Measurements from ENCODE around the gene GPLD1. TPM values are rescaled to one million over a fixed set of nuclear protein-coding genes. Genes with fewer than 3 reads are reported as not detected.

The GPLD1 gene
- total and polyA plus RNA-seq, 9 of the 15 experiments (the other 6 are each of a cell fraction or from before 2014, with no cell fraction given) = 0.11 to 1.3 (median 0.82) TPM

DNA sequence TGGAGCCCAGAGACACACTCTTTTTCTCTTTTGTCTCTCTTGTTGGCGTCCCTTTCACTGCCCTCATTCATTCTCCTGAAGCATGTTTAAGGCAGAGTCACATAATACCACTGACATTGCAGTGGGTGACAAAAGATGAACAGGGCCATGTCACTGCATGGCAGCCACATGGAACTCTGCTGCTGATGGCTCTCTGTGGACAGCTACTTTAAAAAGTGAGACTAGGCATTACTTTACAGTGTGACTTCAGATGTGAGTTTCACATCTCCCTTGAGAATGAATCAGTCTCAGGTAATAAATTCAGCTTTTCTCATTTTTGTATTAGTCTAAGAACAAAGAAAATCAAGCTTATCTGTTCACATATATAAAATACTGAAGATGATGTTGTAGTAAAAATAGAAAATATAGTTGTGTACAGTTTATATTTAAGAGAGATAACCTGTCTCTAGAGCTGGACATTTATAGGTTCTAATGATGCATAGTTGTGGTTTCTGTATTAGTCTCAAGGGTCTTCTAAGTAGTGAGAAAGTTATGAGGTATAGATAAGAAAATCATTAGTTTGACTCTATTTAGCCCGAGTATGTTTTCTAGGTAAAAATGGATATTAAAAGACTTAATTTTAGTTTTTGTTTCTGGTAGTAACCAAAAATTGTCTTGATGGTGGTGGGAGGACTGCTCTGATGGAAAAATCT is 80.5 kb downstream of the GPLD1 start:
- no peak overlapping the region for H2AFZ ChIP-seq (ENCODE audit: low read depth, low read length)
- no peak overlapping the region for H3K4me3 ChIP-seq
- H3K9me3 ChIP-seq (replicated peaks; ENCODE audit: control insufficient read depth, insufficient read depth, low read depth, low read length) = no peaks in the 10 kb centered on the region
- ChIA-PET POLR2A (interaction anchor here (1.6 kb wide), 1 partner anchor 14 kb away, joined by 4 read pairs; no protein-coding TSS in a partner anchor), CTCF (ENCODE audit: low intra/inter-chr PET ratio) (no interaction called here)
- H3K9ac ChIP-seq (ENCODE audit: insufficient read depth in 1 of 2, low read depth in 2 of 2, low read length in 2 of 2) = no peak overlapping the region
- intact Hi-C loops (cut with micrococcal nuclease) (no loop called here), in situ Hi-C loops (cut with MboI) (no loop called here)
- ATAC-seq = no peak
- H3K4me1 ChIP-seq (replicated peaks in 1 of 2; ENCODE audit: control insufficient read depth in 2 of 2, insufficient read depth in 2 of 2, low read length in 2 of 2) = peaks cover 0 to 5% of the 10 kb centered on the region in 2 experiments; a peak in 2 of 5 replicates
- H3K9me1 ChIP-seq (ENCODE audit: control insufficient read depth, insufficient read depth, low read length) = no peaks in the 10 kb centered on the region
- BruUV-seq (replicated peaks) = no TSS peak
- no peaks in the 10 kb centered on the region for H4K20me1 ChIP-seq (replicated peaks; ENCODE audit: control insufficient read depth, insufficient read depth, low read length)
- no peak overlapping the region for H3K4me2 ChIP-seq (ENCODE audit: insufficient read depth, low read length)
- no peaks in the 10 kb centered on the region for H3K27me3 ChIP-seq (ENCODE audit: control insufficient read depth in 2 of 2, insufficient read depth in 2 of 2, low read length in 2 of 2)
- DNase-seq (ENCODE audit: extremely low read depth in 1 of 4, low spot score in 3 of 4) = no peak
- H3K36me3 ChIP-seq (ENCODE audit: control insufficient read depth, insufficient read depth, low read length) = peaks cover 91% of the 10 kb centered on the region
- H3K27ac ChIP-seq (ENCODE audit: extremely low read depth, low read depth, low read length) = no peak overlapping the region
- peaks cover 50% of the 10 kb centered on the region for H3K79me2 ChIP-seq (ENCODE audit: control insufficient read depth, insufficient read depth, low read length)
- 81% methylated on average over 2 of the region's 2 CpGs for WGBS (ENCODE audit: insufficient coverage, low coverage, missing lambda C conversion rate)
- FAIRE-seq = no peak
- TF ChIP-seq MLLT1 (IDR thresholded peaks at IDR 0.05) (no peak), ZNF696 (CRISPR knock-in tag; conservative IDR thresholded peaks at IDR 0.05) (no peak), GTF2A2 (tag; IDR thresholded peaks at IDR 0.05) (no peak), MYNN (IDR thresholded peaks at IDR 0.05) (no peak), MYNN (CRISPR knock-in tag; IDR thresholded peaks at IDR 0.05) (no peak), CREBBP (IDR thresholded peaks at IDR 0.05; ENCODE audit: low read depth, low read length) (no peak), KLF16 (IDR thresholded peaks at IDR 0.05) (no peak), ZBTB7A (IDR thresholded peaks at IDR 0.05; ENCODE audit: borderline replicate concordance, control insufficient read depth, low read depth, low read length) (no peak), ZNF695 (CRISPR knock-in tag; IDR thresholded peaks at IDR 0.05) (no peak), TAF1 (IDR thresholded peaks at IDR 0.05; ENCODE audit: control insufficient read depth, extremely low read depth, insufficient read depth, low read length, severe bottlenecking) (no peak)
- TF ChIP-seq, protein P1, sequence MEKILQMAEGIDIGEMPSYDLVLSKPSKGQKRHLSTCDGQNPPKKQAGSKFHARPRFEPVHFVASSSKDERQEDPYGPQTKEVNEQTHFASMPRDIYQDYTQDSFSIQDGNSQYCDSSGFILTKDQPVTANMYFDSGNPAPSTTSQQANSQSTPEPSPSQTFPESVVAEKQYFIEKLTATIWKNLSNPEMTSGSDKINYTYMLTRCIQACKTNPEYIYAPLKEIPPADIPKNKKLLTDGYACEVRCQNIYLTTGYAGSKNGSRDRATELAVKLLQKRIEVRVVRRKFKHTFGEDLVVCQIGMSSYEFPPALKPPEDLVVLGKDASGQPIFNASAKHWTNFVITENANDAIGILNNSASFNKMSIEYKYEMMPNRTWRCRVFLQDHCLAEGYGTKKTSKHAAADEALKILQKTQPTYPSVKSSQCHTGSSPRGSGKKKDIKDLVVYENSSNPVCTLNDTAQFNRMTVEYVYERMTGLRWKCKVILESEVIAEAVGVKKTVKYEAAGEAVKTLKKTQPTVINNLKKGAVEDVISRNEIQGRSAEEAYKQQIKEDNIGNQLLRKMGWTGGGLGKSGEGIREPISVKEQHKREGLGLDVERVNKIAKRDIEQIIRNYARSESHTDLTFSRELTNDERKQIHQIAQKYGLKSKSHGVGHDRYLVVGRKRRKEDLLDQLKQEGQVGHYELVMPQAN (IDR thresholded peaks at IDR 0.05; ENCODE audit: borderline replicate concordance) = no peak
- TF ChIP-seq, protein P2, sequence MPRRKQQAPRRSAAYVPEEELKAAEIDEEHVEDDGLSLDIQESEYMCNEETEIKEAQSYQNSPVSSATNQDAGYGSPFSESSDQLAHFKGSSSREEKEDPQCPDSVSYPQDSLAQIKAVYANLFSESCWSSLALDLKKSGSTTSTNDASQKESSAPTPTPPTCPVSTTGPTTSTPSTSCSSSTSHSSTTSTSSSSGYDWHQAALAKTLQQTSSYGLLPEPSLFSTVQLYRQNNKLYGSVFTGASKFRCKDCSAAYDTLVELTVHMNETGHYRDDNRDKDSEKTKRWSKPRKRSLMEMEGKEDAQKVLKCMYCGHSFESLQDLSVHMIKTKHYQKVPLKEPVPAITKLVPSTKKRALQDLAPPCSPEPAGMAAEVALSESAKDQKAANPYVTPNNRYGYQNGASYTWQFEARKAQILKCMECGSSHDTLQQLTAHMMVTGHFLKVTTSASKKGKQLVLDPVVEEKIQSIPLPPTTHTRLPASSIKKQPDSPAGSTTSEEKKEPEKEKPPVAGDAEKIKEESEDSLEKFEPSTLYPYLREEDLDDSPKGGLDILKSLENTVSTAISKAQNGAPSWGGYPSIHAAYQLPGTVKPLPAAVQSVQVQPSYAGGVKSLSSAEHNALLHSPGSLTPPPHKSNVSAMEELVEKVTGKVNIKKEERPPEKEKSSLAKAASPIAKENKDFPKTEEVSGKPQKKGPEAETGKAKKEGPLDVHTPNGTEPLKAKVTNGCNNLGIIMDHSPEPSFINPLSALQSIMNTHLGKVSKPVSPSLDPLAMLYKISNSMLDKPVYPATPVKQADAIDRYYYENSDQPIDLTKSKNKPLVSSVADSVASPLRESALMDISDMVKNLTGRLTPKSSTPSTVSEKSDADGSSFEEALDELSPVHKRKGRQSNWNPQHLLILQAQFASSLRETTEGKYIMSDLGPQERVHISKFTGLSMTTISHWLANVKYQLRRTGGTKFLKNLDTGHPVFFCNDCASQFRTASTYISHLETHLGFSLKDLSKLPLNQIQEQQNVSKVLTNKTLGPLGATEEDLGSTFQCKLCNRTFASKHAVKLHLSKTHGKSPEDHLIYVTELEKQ (CRISPR knock-in tag; IDR thresholded peaks at IDR 0.05) = no peak
- TF ChIP-seq, protein P3, sequence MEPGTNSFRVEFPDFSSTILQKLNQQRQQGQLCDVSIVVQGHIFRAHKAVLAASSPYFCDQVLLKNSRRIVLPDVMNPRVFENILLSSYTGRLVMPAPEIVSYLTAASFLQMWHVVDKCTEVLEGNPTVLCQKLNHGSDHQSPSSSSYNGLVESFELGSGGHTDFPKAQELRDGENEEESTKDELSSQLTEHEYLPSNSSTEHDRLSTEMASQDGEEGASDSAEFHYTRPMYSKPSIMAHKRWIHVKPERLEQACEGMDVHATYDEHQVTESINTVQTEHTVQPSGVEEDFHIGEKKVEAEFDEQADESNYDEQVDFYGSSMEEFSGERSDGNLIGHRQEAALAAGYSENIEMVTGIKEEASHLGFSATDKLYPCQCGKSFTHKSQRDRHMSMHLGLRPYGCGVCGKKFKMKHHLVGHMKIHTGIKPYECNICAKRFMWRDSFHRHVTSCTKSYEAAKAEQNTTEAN (CRISPR knock-in tag; IDR thresholded peaks at IDR 0.05) = no peak
